HepG2 (cell line): ENCODE data around the gene CCDC170. TPM values are rescaled to one million over a fixed set of nuclear protein-coding genes. Genes with fewer than 3 reads are reported as not detected.

Source experiments
- ATF7 ChIP-seq, 2 experiments: fragments of 450-650 bp in 1 of 2; sonication (generic) in 1 of 2; formaldehyde crosslinking in 1 of 2; IDR thresholded peaks; 2 replicates each; pipeline versions ENCODE4 v1.4.0 to v1.6.1; 2016 to 2020; ENCODE audit warnings: antibody characterized with exemption in 1 of 2, mild to moderate bottlenecking in 1 of 2, missing genetic modification reagents in 1 of 2
- CEBPB ChIP-seq: IDR thresholded peaks from 2 replicates; pipeline ENCODE4 v1.6.1; 2011; ENCODE audit warnings: low read depth, low read length, improper control_type of control experiment, borderline replicate concordance
- KDM4B ChIP-seq: sonication (generic); formaldehyde crosslinking; IDR thresholded peaks from 2 replicates; pipeline ENCODE4 v1.4.0; 2020; ENCODE audit warnings: missing genetic modification reagents
- KLF16 ChIP-seq, 2 experiments: sonication (generic) in 1 of 2; formaldehyde crosslinking in 1 of 2; IDR thresholded peaks; 2 replicates each; pipeline versions ENCODE4 v1.6.1 to v1.8.0; 2016 to 2023; ENCODE audit warnings: missing genetic modification reagents in 2 of 2, missing compliant biosample characterization in 1 of 2
- KLF9 ChIP-seq: IDR thresholded peaks from 2 replicates; pipeline ENCODE4 v1.6.1; 2016; ENCODE audit warnings: low read depth
- MATR3 ChIP-seq: sonication (generic); formaldehyde crosslinking; IDR thresholded peaks from 2 replicates; pipeline ENCODE4 v1.4.0; 2020; ENCODE audit warnings: missing genetic modification reagents
- MTF1 ChIP-seq: sonication (generic); formaldehyde crosslinking; IDR thresholded peaks from 2 replicates; pipeline ENCODE4 v1.5.0; 2020; ENCODE audit warnings: missing genetic modification reagents
- NFYB ChIP-seq: sonication (generic); formaldehyde crosslinking; IDR thresholded peaks from 2 replicates; pipeline ENCODE4 v1.4.0; 2020; ENCODE audit warnings: missing genetic modification reagents
- PAF1 ChIP-seq: IDR thresholded peaks from 2 replicates; pipeline ENCODE4 v1.6.1; 2016; ENCODE audit warnings: missing genetic modification reagents, missing compliant biosample characterization
- RAD51 ChIP-seq: fragments of 450-650 bp; IDR thresholded peaks from 2 replicates; pipeline ENCODE4 v1.6.1; 2016; ENCODE audit warnings: borderline replicate concordance
- RFXAP ChIP-seq: sonication (generic); formaldehyde crosslinking; IDR thresholded peaks from 2 replicates; pipeline ENCODE4 v1.4.0; 2020; ENCODE audit warnings: missing genetic modification reagents, borderline replicate concordance
- SATB2 ChIP-seq: sonication (generic); formaldehyde crosslinking; IDR thresholded peaks from 2 replicates; pipeline ENCODE4 v1.5.0; 2020; ENCODE audit warnings: missing genetic modification reagents
- SMC3 ChIP-seq: IDR thresholded peaks from 2 replicates; pipeline ENCODE4 v1.6.1; 2011; ENCODE audit warnings: low read length, improper control_type of control experiment
- SP1 ChIP-seq, 2 experiments: fragments of 450-650 bp in 1 of 2; sonication (generic) in 1 of 2; formaldehyde crosslinking in 1 of 2; IDR thresholded peaks; 2 replicates each; pipeline versions ENCODE4 v1.4.0 to v1.6.1; 2016 to 2020; ENCODE audit warnings: missing genetic modification reagents in 1 of 2
- ZBTB7A ChIP-seq: sonication (generic); formaldehyde crosslinking; IDR thresholded peaks from 2 replicates; pipeline ENCODE4 v1.8.0; 2022; ENCODE audit warnings: mild to moderate bottlenecking, missing genetic modification reagents
- ZFP90 ChIP-seq: sonication (generic); formaldehyde crosslinking; IDR thresholded peaks from 2 replicates; pipeline ENCODE4 v1.8.0; 2022; ENCODE audit warnings: missing genetic modification reagents, mild to moderate bottlenecking, inconsistent platforms, borderline replicate concordance
- ZNF230 ChIP-seq: sonication (generic); formaldehyde crosslinking; IDR thresholded peaks from 2 replicates; pipeline ENCODE4 v1.4.0; 2020; ENCODE audit warnings: mild to moderate bottlenecking, missing genetic modification reagents
- ZNF326 ChIP-seq: sonication (generic); formaldehyde crosslinking; IDR thresholded peaks from 2 replicates; pipeline ENCODE4 v1.4.0; 2020; ENCODE audit warnings: missing genetic modification reagents, borderline replicate concordance
- ZNF431 ChIP-seq: sonication (generic); formaldehyde crosslinking; IDR thresholded peaks from 2 replicates; pipeline ENCODE4 v1.9.0; 2022; ENCODE audit warnings: missing genetic modification reagents, low read depth, mild to moderate bottlenecking, borderline replicate concordance
- ZNF550 ChIP-seq: sonication (generic); formaldehyde crosslinking; IDR thresholded peaks from 2 replicates; pipeline ENCODE4 v1.4.0; 2020; ENCODE audit warnings: mild to moderate bottlenecking, missing genetic modification reagents, borderline replicate concordance
- ZNF563 ChIP-seq: sonication (generic); formaldehyde crosslinking; IDR thresholded peaks from 2 replicates; pipeline ENCODE4 v1.8.0; 2022; ENCODE audit warnings: mild to moderate bottlenecking, moderate library complexity, missing genetic modification reagents
- polyA plus RNA-seq, 8 experiments: library from polyadenylated mRNA; depleted of rRNA in 3 of 8; stranded (reverse) in 7 of 8; unstranded in 1 of 8; fragments of >200 nt; fragmentation: Illumina TruSeq in 4 of 8; extraction: Trizol in 4 of 8; gene quantifications; 2 replicates each; pipeline versions ENCODE4 v1.2.1 to v1.2.3, GENCODE V29; 2011 to 2016; ENCODE audit warnings: low read depth in 4 of 8, missing spikeins in 1 of 8, mixed read lengths in 1 of 8; ENCODE audit not compliant: insufficient read depth in 1 of 8
- total RNA-seq, 5 experiments: library from RNA; depleted of rRNA; stranded (reverse); fragments of >200 nt; fragmentation: Illumina TruSeq; extraction: Trizol; gene quantifications; 2 replicates each; pipeline ENCODE4 v1.2.3, GENCODE V29; 2016; ENCODE audit warnings: low read depth in 1 of 5
- TF ChIP-seq, protein P1 (sequence below): IDR thresholded peaks from 2 replicates; pipeline ENCODE4 v1.6.1; 2016; ENCODE audit warnings: mild to moderate bottlenecking
- TF ChIP-seq, protein P2 (sequence below): sonication (generic); formaldehyde crosslinking; IDR thresholded peaks from 2 replicates; pipeline ENCODE4 v1.4.0; 2020; ENCODE audit warnings: missing genetic modification reagents
- TF ChIP-seq, protein P3 (sequence below): sonication (generic); formaldehyde crosslinking; IDR thresholded peaks from 2 replicates; pipeline ENCODE4 v1.4.0; 2020; ENCODE audit warnings: mild to moderate bottlenecking, missing genetic modification reagents, borderline replicate concordance

The CCDC170 gene
- total and polyA plus RNA-seq, 2 of the 13 experiments (the other 11 are each of a cell fraction or from before 2014, with no cell fraction given), result 0.90 to 5.1 TPM

- peak; percentile 98 for TF ChIP-seq ZFP90 (CRISPR knock-in tag)
- no peak for TF ChIP-seq KDM4B (CRISPR knock-in tag)
- peak in 1 of 2 experiments; percentile 99; a peak in 2 of 4 replicates for TF ChIP-seq KLF16 (CRISPR knock-in tag; IDR thresholded peaks at IDR 0.05)
- TF ChIP-seq CEBPB, result no peak
- peak; percentile 81; the same call in 1 of the 2 replicates for TF ChIP-seq ZNF230 (CRISPR knock-in tag)
- peak; percentile 97 for TF ChIP-seq RFXAP
- TF ChIP-seq PAF1, result no peak
- TF ChIP-seq MTF1 (CRISPR knock-in tag), result peak; percentile 88
- TF ChIP-seq RAD51, result peak; percentile 100
- peak; percentile 90 for TF ChIP-seq ZNF431 (CRISPR knock-in tag)
- no peak for TF ChIP-seq ZNF326 (CRISPR knock-in tag)
- TF ChIP-seq, protein P1, sequence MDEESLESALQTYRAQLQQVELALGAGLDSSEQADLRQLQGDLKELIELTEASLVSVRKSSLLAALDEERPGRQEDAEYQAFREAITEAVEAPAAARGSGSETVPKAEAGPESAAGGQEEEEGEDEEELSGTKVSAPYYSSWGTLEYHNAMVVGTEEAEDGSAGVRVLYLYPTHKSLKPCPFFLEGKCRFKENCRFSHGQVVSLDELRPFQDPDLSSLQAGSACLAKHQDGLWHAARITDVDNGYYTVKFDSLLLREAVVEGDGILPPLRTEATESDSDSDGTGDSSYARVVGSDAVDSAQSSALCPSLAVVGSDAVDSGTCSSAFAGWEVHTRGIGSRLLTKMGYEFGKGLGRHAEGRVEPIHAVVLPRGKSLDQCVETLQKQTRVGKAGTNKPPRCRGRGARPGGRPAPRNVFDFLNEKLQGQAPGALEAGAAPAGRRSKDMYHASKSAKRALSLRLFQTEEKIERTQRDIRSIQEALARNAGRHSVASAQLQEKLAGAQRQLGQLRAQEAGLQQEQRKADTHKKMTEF, result peak; percentile 100
- TF ChIP-seq ZNF550 (CRISPR knock-in tag), result no peak
- TF ChIP-seq SATB2, result peak; percentile 97
- peak; percentile 83; the same call in 1 of the 2 replicates for TF ChIP-seq ZNF563 (CRISPR knock-in tag)
- TF ChIP-seq, protein P2, sequence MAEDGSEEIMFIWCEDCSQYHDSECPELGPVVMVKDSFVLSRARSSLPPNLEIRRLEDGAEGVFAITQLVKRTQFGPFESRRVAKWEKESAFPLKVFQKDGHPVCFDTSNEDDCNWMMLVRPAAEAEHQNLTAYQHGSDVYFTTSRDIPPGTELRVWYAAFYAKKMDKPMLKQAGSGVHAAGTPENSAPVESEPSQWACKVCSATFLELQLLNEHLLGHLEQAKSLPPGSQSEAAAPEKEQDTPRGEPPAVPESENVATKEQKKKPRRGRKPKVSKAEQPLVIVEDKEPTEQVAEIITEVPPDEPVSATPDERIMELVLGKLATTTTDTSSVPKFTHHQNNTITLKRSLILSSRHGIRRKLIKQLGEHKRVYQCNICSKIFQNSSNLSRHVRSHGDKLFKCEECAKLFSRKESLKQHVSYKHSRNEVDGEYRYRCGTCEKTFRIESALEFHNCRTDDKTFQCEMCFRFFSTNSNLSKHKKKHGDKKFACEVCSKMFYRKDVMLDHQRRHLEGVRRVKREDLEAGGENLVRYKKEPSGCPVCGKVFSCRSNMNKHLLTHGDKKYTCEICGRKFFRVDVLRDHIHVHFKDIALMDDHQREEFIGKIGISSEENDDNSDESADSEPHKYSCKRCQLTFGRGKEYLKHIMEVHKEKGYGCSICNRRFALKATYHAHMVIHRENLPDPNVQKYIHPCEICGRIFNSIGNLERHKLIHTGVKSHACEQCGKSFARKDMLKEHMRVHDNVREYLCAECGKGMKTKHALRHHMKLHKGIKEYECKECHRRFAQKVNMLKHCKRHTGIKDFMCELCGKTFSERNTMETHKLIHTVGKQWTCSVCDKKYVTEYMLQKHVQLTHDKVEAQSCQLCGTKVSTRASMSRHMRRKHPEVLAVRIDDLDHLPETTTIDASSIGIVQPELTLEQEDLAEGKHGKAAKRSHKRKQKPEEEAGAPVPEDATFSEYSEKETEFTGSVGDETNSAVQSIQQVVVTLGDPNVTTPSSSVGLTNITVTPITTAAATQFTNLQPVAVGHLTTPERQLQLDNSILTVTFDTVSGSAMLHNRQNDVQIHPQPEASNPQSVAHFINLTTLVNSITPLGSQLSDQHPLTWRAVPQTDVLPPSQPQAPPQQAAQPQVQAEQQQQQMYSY (CRISPR knock-in tag), result peak; percentile 80
- no peak for TF ChIP-seq KLF9
- no peak; the same call in 1 of the 2 replicates for TF ChIP-seq ZBTB7A (CRISPR knock-in tag)
- peak; percentile 23; the same call in 1 of the 2 replicates for TF ChIP-seq SMC3
- TF ChIP-seq SP1 (IDR thresholded peaks at IDR 0.05), result no peak
- TF ChIP-seq SP1 (CRISPR knock-in tag; IDR thresholded peaks at IDR 0.05), result peak; percentile 75
- TF ChIP-seq ATF7 (IDR thresholded peaks at IDR 0.05), result no peak
- TF ChIP-seq ATF7 (CRISPR knock-in tag; IDR thresholded peaks at IDR 0.05), result peak; percentile 75
- TF ChIP-seq, protein P3, sequence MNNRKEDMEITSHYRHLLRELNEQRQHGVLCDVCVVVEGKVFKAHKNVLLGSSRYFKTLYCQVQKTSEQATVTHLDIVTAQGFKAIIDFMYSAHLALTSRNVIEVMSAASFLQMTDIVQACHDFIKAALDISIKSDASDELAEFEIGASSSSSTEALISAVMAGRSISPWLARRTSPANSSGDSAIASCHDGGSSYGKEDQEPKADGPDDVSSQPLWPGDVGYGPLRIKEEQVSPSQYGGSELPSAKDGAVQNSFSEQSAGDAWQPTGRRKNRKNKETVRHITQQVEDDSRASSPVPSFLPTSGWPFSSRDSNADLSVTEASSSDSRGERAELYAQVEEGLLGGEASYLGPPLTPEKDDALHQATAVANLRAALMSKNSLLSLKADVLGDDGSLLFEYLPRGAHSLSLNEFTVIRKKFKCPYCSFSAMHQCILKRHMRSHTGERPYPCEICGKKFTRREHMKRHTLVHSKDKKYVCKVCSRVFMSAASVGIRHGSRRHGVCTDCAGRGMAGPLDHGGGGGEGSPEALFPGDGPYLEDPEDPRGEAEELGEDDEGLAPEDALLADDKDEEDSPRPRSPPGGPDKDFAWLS (CRISPR knock-in tag), result peak; percentile 86; the same call in 1 of the 2 replicates
- TF ChIP-seq NFYB (CRISPR knock-in tag), result peak; percentile 73
- TF ChIP-seq MATR3, result no peak
These were observed 41.7 kb upstream of the CCDC170 start, which contains the start of gene RMND1 (continued) for GRCh38 chr6:151451950-151452749.
